Ureter (tissue), 1 donor: ENCODE results near the gene PDLIM5. TPM values are rescaled to one million over a fixed set of nuclear protein-coding genes. Genes with fewer than 3 reads are reported as not detected.
"Not testable (repeated sequence)": the region's sequence is repeated elsewhere in the genome, so short reads cannot be mapped to it uniquely, and the experiment has no call there.

ENCODE experiments used
- DNase-seq: peaks from one replicate; pipeline ENCODE4 v3.0.0-alpha.2; 2020; ENCODE audit warnings: low spot score
- total RNA-seq: library from RNA; stranded (reverse); gene quantifications from one replicate; pipeline ENCODE4 v1.2.4, GENCODE V29; 2023
- donor health status: DM: yes; HTN: yes; CAD: no.

Gene PDLIM5
- total RNA-seq, 1 donor from 2014 or later: 210 TPM

DNA sequence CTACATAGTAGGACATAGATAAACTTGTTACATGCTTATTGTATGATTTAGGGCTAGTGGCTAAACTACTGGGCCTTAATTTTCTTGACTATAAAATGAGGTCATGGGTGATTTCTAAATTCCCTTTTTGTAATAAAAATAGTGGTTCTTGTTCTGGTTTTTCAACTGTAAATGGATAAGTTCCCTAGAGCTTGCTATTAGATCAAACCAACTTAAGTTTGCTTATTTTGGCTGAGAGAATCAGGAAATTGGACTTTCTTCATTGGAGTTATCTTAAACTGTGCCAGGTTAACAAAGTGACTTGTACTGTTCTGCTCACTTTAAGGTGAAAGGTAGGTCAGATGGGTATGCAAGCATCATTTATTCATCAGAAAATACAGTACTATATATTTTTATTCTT lies 78.3 kb downstream of the PDLIM5 start:
- no peak for DNase-seq

DNA sequence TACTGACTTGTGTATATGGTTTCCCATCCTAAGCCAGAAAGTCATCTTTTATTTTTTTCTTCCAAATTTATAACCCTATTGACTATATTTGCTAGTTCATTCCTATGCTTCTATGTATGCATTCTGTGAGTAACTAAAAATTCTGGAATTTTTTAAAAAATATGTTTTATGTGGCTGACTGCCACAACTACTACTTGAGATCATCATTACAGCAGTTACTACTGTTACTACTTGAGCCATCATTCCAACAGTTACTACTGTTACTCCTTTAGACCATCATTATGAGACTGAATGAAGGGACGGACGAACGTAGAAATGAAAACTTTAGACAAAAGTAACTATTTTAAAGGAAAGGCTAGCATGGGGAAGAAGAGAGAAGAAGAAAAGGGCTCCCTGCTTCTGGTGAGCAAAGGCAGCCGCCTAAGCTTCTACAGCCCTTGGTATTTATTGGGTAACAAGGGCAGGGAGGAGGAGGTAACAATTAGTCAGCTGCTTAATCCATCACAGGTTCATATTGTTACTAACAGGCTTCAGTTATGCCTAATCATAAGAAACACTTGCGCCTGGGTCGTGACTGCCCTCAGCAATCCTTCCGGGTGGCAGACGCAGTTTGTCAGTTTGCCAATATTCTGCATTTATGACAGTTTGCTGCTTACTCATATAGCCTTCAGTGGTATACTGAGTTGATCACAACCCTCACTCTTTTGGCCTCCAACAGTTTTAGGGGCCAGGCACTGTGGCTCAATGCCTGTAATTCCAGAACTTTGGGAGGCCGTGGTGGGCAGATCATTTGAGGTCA lies 80.4 kb downstream of the PDLIM5 start:
- DNase-seq: no peak

DNA sequence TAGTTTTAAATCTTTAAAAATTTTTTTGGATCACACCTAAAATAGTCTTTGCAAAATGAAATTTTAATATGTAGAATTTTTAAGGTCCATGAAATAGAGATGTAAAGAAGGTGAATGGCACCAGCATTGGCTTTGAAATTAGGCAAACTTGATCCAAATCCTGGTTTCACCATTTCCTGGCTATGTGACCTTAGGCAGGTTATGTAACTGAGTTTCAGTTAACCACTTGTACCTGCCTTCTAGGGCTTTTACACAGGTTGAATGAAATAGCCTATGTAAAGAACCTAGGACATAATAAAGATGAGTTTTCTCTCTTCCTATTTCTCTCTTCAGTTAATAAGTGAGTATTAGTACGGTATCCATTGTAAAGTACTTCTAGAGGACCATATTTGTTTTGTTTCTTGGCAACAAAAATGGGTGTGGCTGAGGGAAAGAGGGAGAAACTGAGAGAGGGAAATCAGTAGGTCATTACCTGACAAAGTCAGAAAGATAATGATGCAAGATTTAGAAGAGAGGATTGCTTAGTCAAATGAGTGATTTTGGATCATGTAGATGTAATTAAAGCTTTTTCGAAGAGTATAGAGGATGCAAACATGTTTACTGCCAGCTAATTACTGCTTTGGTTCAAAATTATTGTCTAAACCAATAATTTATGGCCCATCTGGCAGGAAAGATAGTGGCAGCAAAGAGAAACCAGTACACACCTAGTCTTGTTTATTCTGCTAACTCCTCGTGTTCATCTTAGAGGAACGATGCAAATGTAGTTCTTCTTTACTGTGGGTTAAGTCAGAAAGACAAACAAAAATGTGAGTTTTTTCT lies 81.9 kb downstream of the PDLIM5 start:
- DNase-seq: no peak

DNA sequence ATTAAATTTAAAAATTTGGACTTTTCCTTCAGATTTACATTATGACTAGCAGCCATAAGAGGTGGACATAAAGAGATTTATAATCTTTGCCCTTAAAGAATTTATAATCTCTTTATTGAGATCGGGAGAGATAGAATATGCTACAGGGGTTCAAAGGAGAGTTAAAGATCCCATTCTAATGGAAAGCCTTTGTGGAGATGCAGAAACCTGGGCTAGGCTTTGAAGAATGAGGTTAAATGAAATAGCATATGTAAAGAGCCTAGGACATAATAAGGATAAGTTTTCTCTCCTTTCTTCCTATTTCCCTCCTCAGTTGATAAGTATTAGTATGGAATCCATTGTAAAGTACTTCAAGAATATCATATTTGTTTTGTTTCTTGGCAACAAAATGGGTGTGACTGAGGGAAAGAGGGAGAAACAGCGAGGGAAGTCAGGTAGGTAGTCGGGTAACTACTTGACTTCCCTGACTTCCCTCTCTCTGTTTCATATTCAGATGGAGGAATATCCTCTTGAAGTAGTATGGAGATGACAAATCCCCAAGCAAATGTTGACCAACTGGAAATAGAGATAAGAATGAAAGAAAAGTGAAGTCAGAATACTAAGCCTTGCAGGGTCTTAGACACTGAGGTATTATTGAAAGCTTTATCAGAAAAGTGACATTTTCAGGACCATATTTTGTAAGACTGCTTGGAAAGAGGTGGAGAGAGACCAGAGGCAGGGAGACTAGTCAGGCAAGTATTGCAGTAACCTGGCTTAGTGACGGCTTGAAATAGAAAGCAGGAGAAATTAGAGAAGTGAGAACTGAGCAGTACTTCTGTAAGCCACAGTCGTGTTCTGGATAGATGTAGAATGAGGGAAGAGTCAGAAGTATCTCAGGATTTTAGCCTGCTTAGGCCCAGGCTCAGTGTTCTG lies 82.9 kb downstream of the PDLIM5 start:
- DNase-seq: no peak

DNA sequence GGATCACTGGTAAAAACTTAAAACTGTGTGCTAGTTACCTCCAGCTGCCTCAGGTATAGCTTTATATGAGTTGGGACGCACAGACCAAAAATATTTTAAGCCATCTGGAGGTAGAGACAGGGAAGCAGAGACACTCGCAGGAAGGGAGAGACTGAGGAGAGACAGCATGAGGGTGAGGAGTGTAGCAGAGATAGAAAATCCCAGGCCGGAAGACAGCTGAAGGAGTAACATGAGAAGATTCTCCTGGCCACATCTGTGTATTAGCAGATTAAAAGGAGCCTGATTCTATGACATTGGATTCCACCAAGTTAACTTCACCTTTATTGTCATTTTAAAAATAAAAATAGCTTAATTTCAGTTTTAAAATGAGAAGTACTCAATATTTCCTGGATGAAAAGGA lies 84.3 kb downstream of the PDLIM5 start:
- no peak for DNase-seq

DNA sequence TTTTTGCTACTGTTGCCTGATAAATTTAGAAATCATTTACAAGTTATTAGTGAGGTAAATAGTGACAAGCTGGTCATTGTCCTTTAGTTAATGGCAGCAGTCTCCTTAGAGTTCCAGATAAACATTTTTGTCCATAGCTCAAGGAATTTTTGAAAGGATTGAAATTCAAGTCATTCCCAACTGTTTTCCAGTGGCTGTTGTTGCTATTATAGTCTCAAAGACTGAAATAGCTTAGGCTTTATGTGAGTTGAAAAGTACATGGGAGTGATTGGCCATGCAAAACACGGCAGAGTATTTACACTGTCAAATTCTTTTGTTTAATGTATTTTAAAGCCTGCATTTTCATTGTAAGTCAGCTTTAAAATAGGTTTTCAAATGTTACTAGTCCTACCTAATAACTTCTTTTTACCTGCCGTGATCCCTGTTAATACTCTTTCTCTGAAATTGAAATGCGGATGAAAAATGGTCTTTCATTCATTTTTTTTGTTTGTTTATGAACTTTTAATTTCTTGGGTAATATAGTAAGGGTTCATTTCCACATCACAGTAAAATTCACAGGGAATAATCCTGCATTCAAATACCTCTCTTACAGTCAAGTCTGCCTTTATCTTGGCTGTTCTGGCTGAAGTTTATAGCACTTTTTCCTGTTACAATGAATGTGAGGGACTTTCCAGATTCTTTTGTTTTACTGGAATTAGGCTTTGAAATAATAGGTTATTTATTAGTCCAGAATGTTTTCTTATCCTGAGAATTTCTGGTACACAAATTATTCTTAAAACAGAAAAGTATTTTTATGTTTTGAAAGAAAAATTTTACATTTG lies 85.1 kb downstream of the PDLIM5 start:
- no peak for DNase-seq

DNA sequence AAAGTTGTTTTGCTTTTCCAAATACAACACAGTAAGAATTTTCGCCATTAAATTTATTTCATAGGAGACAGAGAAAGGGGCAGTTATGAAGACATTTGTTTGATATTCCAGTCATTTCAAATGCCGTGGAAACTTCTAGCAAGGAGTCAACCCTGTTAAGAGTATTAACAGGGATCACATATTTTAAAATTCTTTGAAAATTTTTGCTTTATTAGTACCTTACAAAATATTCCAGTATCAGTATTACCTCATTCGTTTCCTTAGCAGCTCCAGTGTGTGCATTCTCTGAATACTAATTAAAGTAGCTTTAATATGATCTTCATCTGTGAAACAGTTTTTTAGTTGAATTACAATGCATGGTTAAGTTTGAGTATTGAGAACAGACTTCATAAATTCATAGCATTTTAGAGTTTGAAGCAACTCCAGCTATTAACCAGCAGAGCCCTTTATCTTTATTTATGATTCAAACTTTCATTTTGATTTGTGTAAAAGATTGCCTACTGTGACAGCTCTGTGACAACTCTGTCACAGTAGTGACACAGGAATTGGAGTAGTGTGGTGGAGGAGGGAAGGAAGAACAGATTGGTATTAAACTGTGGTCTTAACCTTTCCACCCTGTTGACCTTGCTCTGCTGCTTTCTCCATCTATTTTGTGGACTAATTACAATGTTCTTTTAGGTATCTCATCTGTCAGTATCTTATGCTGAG lies 86.3 kb downstream of the PDLIM5 start:
- no peak for DNase-seq

DNA sequence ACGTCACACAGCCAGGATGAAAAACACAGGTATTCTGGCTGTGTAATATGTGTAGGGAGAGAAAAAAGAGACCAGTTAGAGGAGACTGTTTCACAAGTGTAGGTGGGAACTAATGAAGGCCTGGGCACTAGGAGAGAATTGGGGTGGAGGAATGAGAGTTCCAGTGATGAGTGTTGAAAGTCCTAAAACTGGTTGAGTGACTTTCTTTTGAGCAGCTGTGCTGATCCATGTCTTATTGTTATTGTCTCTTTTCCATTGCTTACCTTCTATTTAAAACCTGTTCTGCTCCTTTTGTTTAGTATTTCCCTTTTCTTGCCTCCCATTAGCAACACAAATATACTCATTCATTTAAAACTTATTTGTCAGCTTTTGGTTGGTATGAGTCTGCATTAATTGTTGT lies 88.7 kb downstream of the PDLIM5 start:
- DNase-seq: no peak

DNA sequence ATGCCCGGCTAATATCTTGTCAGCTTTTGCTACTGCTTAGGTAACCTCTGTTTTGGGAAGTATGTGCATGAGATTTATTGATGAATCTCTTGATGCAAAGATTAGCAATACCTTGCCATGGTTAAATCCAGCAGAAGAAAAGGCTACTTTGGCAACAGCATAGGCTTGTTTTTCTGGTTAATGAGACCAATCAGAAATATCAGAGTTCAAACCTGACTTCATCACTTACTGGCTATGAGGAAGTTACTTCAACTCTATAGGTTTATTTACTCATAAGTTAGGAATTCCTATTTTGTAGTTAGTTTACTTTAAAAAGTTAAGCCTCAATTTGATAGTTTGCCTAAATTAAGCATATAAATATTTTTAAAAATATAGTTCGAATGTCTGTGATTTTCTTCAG lies 93.1 kb downstream of the PDLIM5 start:
- DNase-seq: no peak

DNA sequence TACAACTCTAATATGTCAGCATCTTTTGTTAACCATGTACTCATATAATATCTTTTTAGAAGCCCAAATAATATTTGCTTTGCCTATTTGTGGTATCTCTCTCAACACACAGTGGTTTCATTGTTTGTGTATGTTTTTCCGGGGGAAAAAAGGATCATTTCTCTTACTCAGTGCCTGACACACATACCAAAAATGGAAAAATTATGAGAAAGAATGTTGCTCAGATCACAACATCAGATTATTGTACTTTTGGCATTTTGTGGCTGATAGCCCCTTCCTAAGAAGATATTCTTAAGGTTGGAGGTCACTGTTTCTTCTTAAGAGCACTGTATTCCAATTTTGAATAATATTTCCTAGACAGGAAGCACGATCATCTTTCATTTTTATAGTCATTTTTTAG lies 93.6 kb downstream of the PDLIM5 start:
- no peak for DNase-seq

DNA sequence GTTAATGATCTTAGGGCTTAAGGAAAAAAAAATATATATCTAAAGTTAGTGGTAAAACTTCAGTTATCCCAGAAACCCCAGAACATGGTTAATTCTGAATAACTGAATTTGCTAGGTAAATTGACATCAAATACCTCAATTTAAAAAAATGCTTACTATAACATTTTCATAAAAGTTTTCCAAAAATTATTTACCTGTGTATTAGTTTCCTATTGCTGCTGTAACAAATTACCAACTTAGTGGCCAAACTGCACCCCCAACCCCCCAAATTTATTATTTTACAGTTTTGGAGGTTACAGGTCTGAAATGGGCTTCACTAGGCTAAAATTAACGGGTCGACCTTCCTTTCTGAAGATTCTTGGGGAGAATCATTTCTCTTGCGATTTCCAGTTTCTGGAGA lies 95.2 kb downstream of the PDLIM5 start:
- no peak for DNase-seq

DNA sequence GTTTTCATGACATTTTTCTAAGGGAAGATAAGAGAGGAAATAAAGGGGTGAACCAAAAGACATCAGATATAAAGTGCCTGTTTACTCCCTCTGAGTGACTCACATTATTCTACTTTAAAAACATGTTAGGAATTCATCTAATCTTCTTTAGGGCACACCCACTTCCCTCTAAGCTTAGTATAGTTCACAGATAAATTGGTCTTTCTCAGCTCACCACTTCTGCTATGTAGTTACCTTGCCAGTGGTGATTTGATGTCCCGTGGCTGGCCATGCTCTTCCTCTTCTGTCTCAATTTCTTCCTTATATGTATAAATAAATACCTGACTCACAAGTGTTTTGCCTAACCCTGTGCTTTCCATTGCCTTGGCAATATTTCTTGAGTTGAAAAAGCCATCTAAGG lies 96.8 kb downstream of the PDLIM5 start:
- DNase-seq: peak; percentile 51

DNA sequence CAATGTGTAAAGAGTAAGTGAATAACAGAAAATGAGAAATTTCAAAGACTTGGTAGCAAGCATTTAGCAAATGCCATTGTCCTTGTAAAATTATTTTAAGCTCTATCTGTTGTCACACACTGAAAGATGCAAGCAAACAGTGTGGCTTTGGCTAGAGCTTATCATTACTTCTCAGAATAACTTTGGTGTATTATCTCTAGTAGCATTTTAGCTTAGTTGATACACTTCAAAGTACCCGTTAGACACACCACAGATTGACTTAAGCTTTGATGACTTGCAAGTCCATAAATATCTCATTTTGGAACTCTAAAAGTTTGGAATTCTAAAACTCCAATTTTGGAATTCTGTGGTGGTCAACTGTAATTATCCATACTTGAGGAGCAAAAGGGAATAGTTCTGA lies 98.6 kb downstream of the PDLIM5 start:
- DNase-seq: no peak

DNA sequence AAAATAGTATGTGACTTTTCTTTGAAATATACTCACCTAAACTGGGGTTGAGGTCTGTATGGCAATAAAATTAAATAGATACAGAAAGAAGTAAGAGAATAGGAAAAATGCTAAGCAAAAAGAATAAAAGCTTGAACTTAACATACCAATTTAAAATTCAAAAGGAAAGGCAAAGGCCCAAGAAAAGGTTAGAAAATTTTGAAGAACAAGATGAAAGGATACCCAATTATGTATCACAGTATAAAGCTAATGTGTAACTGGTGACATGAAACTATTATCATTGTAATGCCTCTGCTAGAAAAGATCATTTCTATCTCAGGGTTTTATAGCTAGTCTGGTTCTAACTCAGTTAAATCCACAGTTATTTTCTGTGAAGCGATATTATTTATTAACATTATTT lies 99.1 kb downstream of the PDLIM5 start:
- DNase-seq: no peak

DNA sequence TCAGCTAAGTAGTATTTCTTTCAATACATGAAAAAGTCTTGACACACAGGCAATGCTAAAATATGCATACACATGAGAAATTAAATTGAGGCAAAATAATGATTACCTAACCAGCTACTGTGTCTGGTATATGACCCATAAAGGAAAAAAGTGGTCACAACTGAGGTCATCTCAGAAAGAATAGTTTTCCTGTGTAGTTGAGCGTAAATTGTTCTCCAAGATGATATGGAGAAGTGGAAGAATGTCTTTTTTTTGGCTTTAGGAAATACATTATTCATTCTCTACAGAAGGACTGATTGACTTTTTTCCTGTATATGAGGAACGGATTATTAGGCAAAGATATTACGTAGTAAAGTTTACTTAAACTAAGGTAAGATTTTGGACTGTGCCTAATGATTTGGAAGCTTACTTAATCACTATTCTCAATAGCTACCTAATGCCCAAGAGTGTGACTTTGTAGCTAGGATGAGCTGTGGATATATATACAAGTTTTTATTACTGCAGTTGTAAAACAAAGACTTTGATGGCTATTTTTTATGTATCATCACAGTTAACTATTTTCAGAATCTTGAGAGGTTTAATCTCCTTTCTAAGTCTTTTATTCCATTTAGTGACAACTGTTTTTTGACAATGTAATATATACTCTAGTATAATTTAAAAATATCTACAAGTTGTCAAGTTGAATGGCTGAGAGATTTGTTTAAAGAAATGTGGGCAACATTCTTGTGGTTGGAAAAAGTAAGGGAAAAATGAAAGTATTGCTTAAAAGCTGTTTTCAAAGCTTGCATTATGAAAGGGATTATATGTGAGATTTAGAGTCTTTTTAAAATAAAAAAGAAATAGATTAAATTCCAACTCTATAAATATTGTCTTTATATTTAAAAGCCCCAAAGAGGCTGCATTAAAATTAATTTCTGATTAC lies 100.2 kb downstream of the PDLIM5 start:
- DNase-seq: no peak

DNA sequence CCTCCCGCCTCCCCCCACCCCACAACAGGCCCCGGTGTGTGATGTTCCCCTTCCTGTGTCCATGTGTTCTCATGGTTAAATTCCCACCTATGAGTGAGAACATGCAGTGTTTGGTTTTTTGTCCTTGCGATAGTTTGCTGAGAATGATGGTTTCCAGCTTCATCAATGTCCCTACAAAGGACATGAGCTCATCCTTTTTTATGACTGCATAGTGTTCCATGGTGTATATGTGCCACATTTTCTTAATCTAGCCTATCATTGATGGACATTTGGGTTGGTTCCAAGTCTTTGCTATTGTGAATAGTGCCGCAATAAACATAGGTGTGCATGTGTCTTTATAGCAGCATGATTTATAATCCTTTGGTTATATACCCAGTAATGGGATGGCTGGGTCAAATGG lies 104.3 kb downstream of the PDLIM5 start:
- DNase-seq: not testable (repeated sequence)

DNA sequence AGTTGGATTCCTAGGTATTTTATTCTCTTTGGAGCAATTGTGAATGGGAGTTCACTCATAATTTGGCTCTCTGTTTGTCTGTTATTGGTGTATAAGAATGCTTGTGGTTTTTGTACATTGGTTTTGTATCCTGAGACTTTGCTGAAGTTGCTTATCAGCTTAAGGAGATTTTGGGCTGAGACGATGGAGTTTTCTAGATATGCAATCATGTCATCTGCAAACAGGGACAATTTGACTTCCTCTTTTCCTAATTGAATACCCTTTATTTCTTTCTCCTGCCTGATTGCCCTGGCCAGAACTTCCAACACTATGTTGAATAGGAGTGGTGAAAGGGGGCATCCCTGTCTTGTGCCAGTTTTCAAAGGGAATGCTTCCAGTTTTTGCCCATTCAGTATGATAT lies 105.9 kb downstream of the PDLIM5 start:
- not testable (repeated sequence) for DNase-seq

DNA sequence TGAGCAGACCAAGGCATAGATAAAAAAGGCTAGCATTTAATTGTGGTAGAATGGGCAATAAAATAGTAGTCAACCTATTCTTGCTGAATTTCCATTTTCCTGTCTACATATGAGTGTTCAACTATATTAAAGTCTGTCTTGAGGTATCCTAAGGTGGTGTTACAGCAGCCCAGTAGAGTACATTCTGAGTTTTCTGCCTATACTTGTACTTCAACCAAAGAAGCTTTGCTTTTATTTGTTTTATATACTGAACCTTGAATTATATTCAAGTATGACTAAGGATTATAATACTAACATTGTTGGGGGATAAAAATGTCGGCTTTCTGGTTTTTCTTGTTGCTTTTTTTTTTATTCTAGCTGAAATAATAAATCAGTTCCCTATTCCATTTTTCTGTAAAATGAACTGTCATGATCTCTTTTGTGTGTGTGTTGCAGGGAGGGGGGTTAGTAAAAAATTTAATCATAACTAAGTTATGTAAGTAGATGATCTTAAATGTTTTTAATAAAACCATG lies 106.7 kb downstream of the PDLIM5 start:
- DNase-seq: no peak

DNA sequence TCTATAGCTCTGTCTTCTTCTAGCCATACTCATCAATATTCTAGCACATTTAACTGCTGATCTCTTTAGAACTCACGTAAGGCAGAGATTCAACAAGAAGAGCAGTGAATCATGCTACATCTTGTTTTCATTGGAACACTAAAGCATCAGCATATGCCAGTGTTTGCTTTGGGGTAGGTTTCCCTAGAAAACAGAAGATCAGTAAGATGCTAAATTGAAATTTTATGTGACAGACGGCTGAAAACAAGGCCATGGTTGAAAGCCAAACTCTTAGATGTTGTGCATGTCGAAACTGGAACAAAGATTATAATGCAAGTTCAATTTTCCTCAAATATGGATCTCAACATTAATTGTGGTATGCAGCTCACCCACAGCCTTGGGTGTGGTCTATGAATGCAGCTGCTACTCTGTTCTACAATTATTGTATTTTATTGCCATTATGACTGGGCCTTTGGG lies 107.6 kb downstream of the PDLIM5 start:
- DNase-seq: no peak
